GM03348 (cell line): ENCODE results near the gene R3HDM4.
A peak's percentile ranks its signal among the peaks of the same experiment; 100 is the strongest.
"Not testable (repeated sequence)": the region's sequence is repeated elsewhere in the genome, so short reads cannot be mapped to it uniquely, and the experiment has no call there.

Experiments used
- DNase-seq: peaks from one replicate; pipeline ENCODE4 v3.0.0; 2012; ENCODE audit warnings: low spot score

The R3HDM4 gene

DNA sequence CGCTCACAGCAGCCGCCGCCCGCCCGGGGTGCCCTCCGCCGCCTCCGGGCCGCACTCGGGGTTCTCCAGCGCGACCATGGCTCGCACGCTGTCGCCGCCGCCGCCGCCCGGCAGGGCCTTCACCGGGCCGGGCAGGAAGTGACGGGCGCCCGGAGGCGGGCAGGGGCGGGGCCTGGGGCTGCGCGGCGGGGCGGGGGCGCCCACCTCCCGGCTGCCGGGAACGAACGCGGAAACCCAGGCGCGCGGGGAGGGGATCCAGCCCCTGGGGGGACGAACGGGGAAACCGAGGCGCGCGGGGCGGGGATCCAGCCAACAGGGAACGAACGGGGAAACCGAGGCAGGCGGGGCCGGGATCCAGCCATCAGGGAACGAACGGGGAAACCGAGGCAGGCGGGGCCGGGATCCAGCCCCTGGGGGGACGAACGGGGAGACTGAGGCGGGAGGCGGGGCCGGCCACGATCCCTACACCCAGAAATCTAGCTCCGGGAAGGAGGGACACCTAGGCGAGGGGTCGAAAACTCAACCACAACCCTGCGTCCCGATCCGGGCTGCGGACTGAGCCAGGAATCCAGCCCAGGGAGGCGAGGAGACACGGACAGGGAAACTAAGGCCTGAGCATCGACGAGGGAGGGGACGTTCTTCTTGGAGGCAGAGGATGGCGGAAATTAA, at the start of gene R3HDM4:
TSS of gene R3HDM4 (minus strand) at position 140 of the 669 bp plus-strand sequence. CDS start at position 78, 62 bp downstream.
- DNase-seq, result peak; percentile 97

DNA sequence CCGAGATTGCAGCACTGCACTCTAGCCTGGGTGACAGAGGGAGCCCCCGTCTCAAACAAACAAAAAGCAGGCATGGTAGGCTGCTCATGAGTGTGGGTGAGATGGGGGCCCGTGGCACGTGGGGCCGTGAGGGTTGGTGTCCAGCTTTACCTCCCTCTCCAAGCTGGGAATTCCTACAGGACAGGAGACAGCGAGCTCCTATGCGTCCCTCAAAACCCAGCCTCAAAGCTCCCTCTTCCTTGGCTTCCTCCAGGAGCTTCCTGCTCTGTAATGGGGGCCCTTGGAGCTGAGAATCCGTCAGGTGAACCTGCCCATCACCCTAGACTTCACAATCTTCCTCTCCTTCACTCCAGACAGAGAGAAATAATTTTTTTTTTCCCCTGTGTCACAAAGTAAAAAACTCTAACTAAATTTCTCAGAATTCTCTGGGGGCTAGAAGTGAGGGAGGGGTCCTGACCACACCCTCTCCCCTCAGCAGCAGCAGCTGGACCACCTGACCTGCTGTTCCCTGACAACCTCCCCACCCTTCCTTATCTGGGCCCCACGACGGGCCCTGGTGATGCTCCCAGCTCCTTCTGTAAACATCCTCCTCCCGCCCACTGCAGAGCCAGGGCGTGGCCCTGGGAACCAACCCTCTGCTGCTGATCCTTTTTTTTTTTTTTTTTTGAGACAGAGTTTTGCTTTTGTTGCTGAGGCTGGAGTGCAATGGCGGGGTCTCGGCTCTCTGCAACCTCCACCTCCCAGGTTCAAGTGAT, 49.0 kb upstream of the R3HDM4 start:
- DNase-seq, result peak; percentile 74

- no peak for DNase-seq
Observed at GRCh38 chr19:960601-960938, 47.6 kb upstream of the R3HDM4 start.

- no peak for DNase-seq
Observed at GRCh38 chr19:960020-960419, 47.0 kb upstream of the R3HDM4 start.

DNA sequence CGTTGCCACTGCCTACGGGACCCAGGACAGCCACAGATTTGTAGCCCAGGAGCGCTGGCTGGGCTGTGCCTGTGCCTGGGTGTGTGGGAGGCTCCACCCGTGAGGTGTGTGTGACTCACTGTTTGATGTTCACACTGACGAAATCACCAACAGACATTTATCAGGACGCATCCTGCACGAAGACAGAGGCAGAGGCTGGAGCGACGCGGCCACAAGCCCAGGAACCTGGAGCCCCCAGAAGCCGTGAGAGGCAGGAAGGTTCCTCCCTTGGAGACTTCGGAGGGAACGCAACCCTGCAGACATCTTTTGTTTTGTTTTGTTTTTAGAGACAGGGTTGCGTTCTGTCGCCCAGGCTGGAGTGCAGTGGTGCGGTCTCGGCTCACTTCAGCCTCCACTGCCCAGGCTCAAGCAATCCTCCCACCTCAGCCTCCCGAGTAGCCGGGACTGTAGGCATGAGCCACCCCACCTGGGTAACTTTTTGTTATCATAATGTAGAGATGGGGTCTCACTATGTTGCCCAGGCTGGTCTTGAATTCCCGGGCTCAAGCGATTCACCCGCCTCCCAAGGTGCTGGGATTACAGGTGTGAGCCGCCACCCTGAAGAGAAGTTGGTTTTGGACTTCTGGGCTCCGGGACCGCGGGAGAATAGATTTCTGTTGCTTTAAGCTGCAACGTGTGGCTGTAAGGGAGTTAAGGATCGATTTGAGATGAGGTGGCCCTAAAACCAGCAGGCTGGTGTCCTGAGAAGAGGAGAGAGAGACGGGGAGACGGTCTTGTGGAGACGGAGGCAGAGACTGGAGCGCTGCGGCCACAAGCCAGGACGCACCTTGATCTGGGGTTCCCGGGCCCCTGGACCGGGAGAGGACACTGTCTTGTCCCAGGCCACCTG, 46.2 kb upstream of the R3HDM4 start:
- DNase-seq, result no peak

DNA sequence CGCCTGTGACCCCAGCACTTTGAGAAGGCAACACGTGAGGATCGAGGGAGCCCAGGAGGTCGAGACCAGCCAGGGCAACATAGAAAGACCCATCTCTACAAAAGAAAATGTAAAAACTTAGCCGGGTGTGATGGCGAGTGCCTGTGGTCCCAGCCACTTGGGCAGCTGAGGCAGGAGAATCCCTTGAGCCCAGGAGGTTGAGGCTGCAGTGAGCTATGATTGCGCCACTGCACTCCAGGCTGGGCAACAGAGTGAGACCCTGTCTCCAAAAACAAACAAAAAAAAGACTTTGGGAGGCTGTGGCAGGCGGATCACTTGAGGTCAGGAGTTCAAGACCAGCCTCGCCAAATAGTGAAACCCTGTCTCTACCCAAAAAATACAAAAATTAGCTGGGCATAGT, 44.6 kb upstream of the R3HDM4 start:
- not testable (repeated sequence) for DNase-seq

DNA sequence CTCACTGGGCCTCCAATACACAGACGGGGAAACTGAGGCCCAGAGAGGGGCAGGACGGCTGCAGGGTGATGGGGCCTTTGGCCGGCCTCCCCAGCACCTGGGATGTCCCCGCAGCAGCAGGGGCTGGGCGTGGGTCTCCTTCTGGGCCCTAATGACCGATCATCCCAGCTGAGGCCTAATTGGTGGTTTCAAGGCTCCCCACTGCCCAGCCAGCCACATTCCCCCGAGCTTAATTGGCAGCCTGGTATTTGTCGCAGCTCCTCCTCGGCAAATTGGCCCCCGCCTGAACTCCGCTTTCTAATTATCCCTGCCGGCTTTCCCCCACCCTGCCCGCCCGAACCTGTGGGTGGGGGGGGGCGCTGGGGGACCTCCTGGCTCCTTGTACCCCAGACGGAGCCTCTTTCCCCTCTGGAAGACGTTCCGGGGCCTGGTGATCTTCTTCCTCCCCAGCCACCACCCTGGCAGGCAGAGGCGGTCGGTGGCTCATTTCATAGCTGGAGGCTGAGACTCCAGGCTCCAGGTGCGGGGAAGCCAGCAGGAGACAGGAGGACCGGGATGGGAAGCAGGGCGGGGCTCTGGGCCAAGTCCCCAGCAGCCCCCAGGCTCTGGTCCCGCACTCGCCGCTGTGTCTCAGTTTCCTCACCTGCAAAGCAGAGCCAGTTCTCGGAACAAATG, 43.9 kb upstream of the R3HDM4 start:
- DNase-seq, result peak; percentile 86

GRCh38 chr19:955803-956765, 43.1 kb upstream of the R3HDM4 start:
- DNase-seq, result no peak

DNA sequence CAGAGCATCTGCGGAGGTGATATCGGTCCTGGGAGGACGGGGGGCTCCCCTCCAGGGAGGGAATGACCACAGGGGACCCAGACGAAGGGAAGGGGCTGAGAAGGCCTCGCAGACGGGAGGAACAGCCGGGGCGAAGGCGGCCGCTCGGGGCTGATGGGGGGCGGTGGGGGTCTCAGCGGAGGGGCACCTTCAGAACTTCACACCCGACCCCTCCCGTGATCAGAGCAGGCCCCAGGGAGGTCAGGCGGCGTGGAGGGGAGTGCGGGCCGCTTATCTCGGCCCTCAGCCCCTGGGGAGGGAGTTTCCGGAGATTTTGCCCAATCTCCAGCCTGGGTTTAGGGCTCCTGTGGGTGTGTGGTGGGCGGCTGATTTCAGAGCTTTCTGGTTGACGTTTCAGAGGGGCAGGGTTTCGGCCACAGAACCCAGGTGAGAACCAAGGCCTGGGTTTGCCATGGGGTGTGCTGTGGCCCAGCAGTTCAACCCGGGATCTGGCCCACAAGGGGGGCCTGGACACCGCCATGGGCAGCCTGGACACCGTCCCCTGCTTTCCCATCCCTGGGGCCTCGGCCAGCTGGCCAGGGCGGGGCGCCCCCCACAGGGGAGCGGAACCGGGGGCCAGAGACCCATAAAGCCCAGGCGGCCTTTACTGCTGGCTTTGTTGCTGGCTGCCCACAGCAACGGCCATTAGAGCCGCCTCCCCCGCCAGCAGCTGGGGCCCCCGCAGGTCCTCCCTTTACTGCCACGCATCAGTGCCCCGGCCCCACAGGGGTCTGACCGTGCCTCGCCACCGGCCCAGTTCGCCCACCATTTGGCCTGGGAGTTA, 41.9 kb upstream of the R3HDM4 start:
- no peak for DNase-seq

DNA sequence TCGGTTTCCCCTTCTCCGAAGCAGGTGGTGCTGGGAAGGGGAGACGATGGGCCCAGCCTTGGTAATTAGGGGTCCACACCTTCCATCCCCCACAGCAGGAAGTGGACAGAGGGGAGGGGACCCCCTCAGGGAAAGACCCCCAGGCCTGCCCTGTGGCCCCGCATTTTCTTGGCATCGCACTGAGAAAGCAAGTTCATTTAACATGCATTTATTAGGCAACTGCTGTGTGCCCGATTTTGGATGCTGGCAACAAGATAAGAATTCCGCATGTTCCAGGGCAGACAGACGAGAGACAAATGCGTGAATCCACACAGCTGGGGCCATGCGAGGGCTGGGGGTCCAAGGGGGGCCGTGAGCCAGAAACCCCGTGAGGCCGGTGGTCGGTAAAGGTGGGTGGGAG, 41.3 kb upstream of the R3HDM4 start:
- no peak for DNase-seq

DNA sequence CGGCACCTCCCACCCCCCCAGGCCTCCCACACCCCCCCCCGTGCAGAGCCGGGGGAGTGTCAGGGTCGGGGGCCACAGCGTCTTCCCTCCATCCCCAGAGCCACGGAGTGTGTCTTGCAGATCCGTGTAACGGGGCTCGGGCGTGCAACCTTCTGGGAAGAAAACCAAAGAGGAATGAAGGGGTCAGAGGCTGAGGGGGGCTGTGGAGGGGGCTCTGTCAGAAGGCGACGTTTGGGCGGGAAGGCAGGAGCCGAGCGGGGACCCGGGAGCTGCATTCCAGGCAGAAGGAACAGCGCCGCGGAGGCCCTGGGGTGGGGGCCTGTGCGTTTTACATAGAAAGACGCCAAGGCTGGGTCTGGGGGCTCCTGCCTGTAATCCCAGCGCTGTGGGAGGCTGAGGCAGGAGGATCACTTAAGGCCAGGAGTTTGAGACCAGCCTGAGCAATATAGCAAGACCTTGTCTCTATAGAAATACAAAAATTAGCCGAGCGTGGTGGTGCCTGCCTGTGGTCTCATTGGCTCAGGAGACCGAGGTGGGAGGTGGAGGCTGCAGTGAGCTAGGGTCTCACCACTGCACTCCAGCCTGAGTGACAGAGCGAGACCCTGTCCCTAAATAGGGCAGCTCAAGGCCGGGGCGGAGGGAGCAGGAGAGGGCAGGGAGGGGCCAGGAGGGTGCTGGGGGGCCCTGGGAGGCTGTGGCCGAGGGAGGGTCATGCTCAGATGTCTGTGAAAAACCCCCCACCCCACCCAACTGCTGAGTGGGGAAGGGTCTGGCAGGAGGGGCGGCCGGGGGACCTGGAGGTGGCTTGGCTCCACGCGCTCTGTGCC, 40.6 kb upstream of the R3HDM4 start:
- no peak for DNase-seq

DNA sequence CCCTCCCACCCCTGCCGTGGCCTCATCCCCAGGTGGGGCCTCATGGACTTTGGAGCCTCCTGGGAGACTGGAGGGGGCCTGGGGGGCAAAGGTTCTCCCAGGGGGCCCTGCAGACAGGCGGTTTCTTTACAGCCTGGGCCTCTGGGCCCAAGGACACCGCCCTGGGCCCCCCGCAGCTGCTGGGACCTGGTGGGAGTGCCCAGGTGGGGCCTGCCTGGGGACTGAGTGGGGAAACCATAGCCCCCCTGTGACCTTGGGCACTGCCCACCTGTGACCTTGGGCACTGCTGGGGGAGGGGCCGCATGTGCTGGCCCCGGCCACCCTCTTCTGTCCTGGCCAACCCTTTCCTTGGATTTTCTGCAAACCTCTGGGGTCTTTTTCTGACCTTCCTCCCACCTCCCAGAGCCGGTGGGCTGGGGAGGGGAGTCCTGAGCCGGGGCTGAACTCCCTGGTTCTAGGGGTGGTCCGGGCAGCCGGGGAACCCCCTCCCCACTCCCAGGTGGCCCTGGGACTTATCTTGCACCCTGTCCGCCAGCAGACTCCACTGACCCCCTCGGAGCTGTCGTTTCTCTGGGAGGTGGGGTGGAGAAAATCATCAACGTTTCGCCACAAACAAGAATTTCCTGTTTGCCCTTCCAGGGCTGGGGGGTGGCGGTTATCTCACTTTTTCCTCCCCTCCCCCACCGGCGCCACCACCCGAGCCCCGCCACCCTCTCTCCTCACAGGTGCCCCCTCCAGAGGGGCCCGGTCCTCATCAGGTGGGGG, 39.8 kb upstream of the R3HDM4 start:
- DNase-seq, result peak; percentile 48

DNA sequence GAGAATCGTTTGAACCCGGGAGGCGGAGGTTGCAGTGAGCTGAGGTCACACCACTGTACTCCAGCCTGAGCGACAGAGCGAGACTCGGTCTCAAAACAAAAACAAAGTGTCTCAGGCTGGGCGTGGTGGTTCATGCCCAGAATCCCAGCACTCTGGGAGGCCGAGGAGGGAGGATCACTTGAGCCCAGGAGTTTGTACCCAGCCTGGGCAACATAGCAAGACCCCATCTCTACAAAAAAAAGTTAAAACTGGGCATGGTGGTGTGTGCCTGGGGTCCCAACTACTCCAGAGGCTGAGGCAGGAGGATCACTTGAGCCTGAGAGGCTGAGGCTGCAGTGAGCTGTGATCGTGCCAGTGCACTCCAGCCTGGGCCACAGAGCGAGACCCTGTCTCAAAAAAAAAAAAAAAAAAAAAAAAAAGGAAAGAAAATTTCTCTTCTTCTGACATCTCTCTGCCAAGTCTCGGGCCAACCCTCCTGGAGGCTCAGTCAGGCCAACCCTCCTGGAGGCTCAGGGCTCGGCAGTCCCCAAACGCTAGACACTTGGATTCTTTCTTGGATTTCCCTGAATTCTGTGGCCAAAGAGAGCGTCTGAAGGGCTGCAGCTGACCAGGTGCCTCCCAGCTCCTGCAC, 39.1 kb upstream of the R3HDM4 start:
- DNase-seq, result no peak

DNA sequence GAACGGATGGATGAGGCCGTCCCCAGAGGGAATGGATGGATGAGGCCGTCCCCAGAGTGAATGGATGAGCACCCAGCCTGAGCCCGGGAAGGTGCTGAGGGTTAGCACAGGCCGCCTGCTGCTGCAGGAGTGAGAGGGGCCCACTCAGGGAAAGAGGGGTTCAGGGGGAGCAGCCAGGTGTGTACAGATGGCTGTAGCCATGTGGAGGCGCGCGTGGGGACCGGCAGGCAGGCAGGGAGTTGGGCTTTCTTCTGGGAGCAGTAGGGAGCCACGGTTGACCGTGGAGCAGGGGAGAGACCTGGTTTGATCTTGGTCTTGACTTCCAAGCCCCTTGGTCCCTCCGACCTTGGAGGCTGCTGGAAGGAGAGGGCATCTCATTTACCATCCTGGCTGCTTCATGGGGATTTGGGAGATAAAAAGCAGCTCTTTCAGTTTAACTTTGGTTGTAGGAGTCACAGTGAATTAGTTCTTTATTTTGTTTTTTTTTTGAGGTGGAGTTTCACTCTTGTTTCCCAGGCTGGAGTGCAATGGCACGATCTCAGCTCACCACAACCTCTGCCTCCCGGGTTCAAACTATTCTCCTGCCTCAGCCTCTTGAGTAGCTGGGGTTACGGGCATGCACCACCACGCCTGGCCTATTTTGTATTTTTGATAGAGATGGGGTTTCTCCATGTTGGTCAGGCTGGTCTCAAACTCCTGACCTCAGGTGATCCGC, 37.5 kb upstream of the R3HDM4 start:
- no peak for DNase-seq

GRCh38 chr19:948842-949496, 36.0 kb upstream of the R3HDM4 start:
- no peak for DNase-seq

DNA sequence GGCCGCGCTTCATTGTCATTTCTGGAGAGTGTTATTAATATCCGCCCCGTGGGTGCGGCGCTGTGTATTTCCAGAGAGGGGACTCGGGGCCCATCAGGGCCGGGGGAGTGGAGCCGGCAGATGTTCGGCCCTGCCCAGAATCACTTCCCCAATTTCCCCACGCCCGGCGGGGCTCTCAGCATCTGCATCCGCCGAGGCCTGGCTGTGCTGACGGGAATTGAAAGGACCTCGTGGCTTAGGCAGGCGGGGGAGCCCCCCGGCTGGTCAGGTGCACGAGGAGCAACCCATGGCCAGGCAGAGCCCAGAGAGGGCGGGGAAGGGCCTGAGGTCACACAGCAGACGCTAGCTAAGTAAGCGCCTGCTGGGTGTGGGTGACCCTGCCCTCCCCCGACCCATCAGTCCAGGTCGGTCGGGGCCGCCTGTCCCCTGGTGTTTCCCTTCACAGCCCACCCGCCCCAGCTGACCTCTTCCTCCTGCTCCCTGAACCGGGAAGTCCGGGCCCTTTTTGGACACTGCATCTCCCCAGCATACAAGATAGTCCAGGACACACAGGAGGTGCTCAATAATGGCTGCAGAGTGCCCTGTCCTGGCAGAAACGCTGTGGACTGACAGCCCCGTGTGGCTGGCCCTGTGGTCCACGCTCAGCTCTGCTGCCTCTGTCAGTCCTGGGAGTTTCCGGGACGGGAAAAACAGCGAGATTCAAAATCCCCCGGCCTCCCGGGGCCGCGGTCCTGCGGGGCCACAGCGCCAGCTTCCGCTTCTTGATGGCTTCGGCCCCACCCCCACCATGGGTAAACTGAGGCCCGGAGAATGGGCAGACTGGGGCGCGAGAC, 34.9 kb upstream of the R3HDM4 start:
- no peak for DNase-seq
